Dermis lymphatic vessel endothelial cell (primary cell): ENCODE data around the gene SHISA9. TPM values are rescaled to one million over a fixed set of nuclear protein-coding genes. Genes with fewer than 3 reads are reported as not detected.

Source experiments
- total RNA-seq: library from RNA; depleted of rRNA; stranded (reverse); fragments of >200 nt; gene quantifications from 2 replicates; pipeline ENCODE4 v1.2.1, GENCODE V29; 2014

SHISA9 gene
- total RNA-seq, result not detected in 2 replicates

DNA sequence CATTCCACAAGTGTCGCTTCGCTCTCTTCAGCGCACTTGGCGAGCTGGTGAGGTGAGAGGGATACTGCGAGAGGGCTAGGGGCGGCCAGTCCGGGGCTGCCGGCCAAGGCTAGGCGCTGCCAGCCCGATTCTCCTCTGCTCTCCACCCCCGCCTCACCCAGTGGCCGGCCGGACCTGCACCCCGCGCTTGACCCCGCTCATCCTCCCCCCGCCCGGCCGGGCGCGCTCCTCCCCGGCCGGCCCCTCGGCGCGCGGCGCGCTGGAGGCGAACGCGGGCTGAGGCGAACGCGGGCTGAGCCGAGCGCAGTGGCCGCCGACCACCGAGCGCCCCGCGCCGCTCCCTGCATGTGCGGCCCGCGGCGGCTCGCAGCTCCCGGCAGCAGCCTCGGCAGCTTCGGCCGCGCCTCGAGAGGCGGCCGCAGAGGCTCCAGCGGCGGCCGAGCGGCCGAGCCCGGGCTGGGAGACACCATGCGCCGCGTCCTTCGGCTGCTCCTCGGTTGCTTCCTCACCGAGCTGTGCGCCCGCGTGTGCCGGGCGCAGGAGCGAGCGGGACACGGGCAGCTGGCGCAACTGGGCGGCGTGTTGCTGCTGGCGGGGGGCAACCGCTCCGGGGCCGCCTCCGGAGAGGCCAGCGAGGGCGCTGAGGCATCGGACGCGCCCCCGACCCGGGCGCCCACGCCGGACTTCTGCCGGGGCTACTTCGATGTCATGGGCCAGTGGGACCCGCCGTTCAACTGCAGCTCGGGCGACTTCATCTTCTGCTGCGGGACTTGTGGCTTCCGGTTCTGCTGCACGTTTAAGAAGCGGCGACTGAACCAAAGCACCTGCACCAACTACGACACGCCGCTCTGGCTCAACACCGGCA is at the start of gene SHISA9:
Gene SHISA9, plus strand, starts transcription at position 2 of the 865 bp plus-strand sequence.

Other genes starting within 250 kb of the SHISA9 start
- 6.7 and 10.0 TPM in 2 replicates for gene CPPED1, start 97.7 kb upstream of the SHISA9 start, total RNA-seq